HPDE6-E6E7 (cell line): ENCODE results near the gene NFIA.

Experiments used
- DNase-seq: peaks from one replicate; pipeline ENCODE4 v3.0.0; 2011; ENCODE audit warnings: missing footprints; ENCODE audit errors: extremely low spot score

Gene NFIA

GRCh38 chr1:61152469-61153105 lies 70.2 kb downstream of the NFIA start:
- DNase-seq = no peak

GRCh38 chr1:61156576-61157467 lies 74.5 kb downstream of the NFIA start:
- no peak for DNase-seq

GRCh38 chr1:61157468-61157987 lies 75.2 kb downstream of the NFIA start:
- DNase-seq = no peak

- DNase-seq = no peak
These were observed 76.2 kb downstream of the NFIA start for GRCh38 chr1:61158591-61158990.

GRCh38 chr1:61160526-61160925 lies 78.2 kb downstream of the NFIA start:
- DNase-seq = peak; percentile 48

- no peak for DNase-seq
These were observed 80.3 kb downstream of the NFIA start for GRCh38 chr1:61162520-61163258.

- DNase-seq = no peak
These were observed 81.0 kb downstream of the NFIA start for GRCh38 chr1:61163355-61163754.

- DNase-seq = no peak
These were observed 83.0 kb downstream of the NFIA start for GRCh38 chr1:61165402-61165801.

- no peak for DNase-seq
These were observed 84.9 kb downstream of the NFIA start for GRCh38 chr1:61167309-61167708.

- no peak for DNase-seq
These were observed 86.7 kb downstream of the NFIA start for GRCh38 chr1:61169045-61169444.

GRCh38 chr1:61169634-61170033 lies 87.3 kb downstream of the NFIA start:
- no peak for DNase-seq

- no peak for DNase-seq
These were observed 88.2 kb downstream of the NFIA start for GRCh38 chr1:61170328-61171238.

GRCh38 chr1:61171346-61171745 lies 89.0 kb downstream of the NFIA start:
- DNase-seq = no peak

GRCh38 chr1:61171974-61172373 lies 89.6 kb downstream of the NFIA start:
- no peak for DNase-seq

GRCh38 chr1:61173118-61173517 lies 90.8 kb downstream of the NFIA start:
- no peak for DNase-seq

- no peak for DNase-seq
These were observed 91.9 kb downstream of the NFIA start for GRCh38 chr1:61174060-61174795.

- DNase-seq = no peak
These were observed 93.6 kb downstream of the NFIA start for GRCh38 chr1:61175976-61176375.

- no peak for DNase-seq
These were observed 99.0 kb downstream of the NFIA start for GRCh38 chr1:61181067-61182038.

- no peak for DNase-seq
These were observed 99.7 kb downstream of the NFIA start for GRCh38 chr1:61182049-61182448.
